Glutamatergic neuron (in vitro differentiated cells): ENCODE data around the gene STAT4. TPM values are rescaled to one million over a fixed set of nuclear protein-coding genes. Genes with fewer than 3 reads are reported as not detected.

ENCODE experiments used
- DNase-seq: peaks from one replicate; pipeline ENCODE4 v3.0.0; 2022
- H3K27ac Mint-ChIP-seq: one replicate; pipeline ENCODE4 v1.8.0; 2020; ENCODE audit warnings: mild to moderate bottlenecking, mixed read lengths, inconsistent platforms; ENCODE audit not compliant: unreplicated experiment
- H3K27me3 Mint-ChIP-seq: one replicate; pipeline ENCODE4 v1.8.0; 2020; ENCODE audit warnings: mild to moderate bottlenecking, moderate library complexity, mixed read lengths, inconsistent platforms; ENCODE audit not compliant: unreplicated experiment
- H3K36me3 Mint-ChIP-seq: one replicate; pipeline ENCODE4 v1.8.0; 2020; ENCODE audit warnings: mild to moderate bottlenecking, mixed read lengths, inconsistent platforms; ENCODE audit not compliant: unreplicated experiment
- H3K4me1 Mint-ChIP-seq: one replicate; pipeline ENCODE4 v1.8.0; 2020; ENCODE audit warnings: mild to moderate bottlenecking, low read depth, mixed read lengths, inconsistent platforms; ENCODE audit not compliant: unreplicated experiment
- H3K4me3 Mint-ChIP-seq: one replicate; pipeline ENCODE4 v1.8.0; 2020; ENCODE audit warnings: mild to moderate bottlenecking, mixed read lengths, inconsistent platforms; ENCODE audit not compliant: unreplicated experiment
- H3K9me3 Mint-ChIP-seq: one replicate; pipeline ENCODE4 v1.8.0; 2020; ENCODE audit warnings: mild to moderate bottlenecking, moderate library complexity, mixed read lengths, inconsistent platforms; ENCODE audit not compliant: unreplicated experiment
- total RNA-seq: library from RNA; stranded (reverse); fragmentation: NEBNext Ultra II Directional; extraction: Animal tissue kit (Norgen Biotek cat#: 25700); gene quantifications from one replicate; pipeline ENCODE4 v1.2.1, GENCODE V29; 2021; ENCODE audit not compliant: unreplicated experiment
- TF ChIP-seq, protein P1 (sequence below): fragments of 200-600 bp; sonication (generic); IDR thresholded peaks from one replicate; pipeline ENCODE4 v1.5.0; 2021; ENCODE audit not compliant: partially characterized antibody, unreplicated experiment

Gene STAT4
- total RNA-seq, 1 donor from 2014 or later, result 0.74 TPM

DNA sequence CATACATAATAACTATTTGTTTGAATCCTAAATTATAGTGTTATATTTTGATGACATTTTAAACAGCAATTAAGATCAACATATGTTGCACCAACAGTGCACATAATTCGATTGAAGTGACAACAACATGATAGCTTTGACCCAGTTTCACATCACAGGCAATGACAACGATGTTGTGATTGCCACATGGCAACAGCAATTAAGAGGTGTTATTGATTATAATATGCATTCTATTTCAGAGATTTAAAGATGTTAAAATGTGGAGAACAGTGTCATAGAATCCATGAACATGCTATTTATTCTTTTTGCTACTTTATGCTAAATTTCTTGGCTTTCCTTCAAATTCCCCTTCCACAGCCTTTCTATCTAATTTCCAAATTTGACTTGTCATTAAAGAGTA is 68.5 kb downstream of the STAT4 start:
- Mint-ChIP-seq H3K36me3 (no peaks in the 10 kb centered on the region), H3K4me1 (no peaks in the 10 kb centered on the region), H3K27ac (no peak overlapping the region), H3K27me3 (no peaks in the 10 kb centered on the region), H3K4me3 (no peak overlapping the region), H3K9me3 (no peaks in the 10 kb centered on the region)
- no peak for DNase-seq
- TF ChIP-seq, protein P1, sequence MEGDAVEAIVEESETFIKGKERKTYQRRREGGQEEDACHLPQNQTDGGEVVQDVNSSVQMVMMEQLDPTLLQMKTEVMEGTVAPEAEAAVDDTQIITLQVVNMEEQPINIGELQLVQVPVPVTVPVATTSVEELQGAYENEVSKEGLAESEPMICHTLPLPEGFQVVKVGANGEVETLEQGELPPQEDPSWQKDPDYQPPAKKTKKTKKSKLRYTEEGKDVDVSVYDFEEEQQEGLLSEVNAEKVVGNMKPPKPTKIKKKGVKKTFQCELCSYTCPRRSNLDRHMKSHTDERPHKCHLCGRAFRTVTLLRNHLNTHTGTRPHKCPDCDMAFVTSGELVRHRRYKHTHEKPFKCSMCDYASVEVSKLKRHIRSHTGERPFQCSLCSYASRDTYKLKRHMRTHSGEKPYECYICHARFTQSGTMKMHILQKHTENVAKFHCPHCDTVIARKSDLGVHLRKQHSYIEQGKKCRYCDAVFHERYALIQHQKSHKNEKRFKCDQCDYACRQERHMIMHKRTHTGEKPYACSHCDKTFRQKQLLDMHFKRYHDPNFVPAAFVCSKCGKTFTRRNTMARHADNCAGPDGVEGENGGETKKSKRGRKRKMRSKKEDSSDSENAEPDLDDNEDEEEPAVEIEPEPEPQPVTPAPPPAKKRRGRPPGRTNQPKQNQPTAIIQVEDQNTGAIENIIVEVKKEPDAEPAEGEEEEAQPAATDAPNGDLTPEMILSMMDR, result no peak

DNA sequence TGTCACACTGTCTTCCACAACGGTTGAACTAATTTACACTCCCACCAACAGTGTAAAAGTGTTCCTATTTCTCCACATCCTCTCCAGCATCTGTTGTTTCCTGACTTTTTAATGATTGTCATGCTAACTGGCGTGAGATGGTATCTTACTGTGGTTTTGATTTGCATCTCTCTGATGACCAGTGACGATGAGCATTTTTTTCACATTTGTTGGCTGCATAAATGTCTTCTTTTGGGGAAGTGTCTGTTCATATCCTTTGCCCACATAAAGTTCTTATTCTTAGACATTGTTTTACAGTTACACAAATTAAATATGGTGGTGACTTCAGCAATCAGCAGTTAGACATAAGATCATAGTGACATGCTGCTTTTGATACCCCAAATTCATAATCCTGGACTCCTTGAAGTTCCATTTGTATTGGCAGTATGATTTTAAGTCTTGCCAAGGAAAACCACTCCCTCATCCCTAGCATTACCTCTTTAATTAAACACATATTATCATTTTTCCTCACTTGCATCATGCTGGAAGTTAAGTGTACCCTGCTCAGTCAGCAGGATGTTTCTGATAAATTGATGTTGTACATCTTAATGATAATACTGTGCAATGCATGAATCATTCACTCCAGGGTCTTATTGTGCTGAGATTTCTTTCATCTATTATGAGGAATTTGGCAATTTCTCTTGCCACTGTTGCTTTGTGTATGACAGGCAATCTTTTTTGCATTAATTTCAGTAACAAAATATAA is 69.2 kb downstream of the STAT4 start:
- Mint-ChIP-seq H3K4me1 (no peaks in the 10 kb centered on the region), H3K27ac (no peak overlapping the region), H3K9me3 (no peaks in the 10 kb centered on the region), H3K4me3 (no peak overlapping the region), H3K36me3 (no peaks in the 10 kb centered on the region), H3K27me3 (no peaks in the 10 kb centered on the region)
- DNase-seq, result no peak
- TF ChIP-seq, protein P1, result no peak

GRCh38 chr2:191078165-191078867 is 72.5 kb downstream of the STAT4 start:
- Mint-ChIP-seq H3K4me3 (no peak overlapping the region), H3K4me1 (no peaks in the 10 kb centered on the region), H3K27ac (no peak overlapping the region), H3K9me3 (no peaks in the 10 kb centered on the region), H3K36me3 (no peaks in the 10 kb centered on the region), H3K27me3 (no peaks in the 10 kb centered on the region)
- TF ChIP-seq, protein P1, result no peak
- DNase-seq, result no peak

GRCh38 chr2:191070276-191070675 is 80.5 kb downstream of the STAT4 start:
- no peaks in the 10 kb centered on the region for H3K9me3 Mint-ChIP-seq
- no peak overlapping the region for H3K4me3 Mint-ChIP-seq
- H3K4me1 Mint-ChIP-seq, result no peaks in the 10 kb centered on the region
- DNase-seq, result no peak
- H3K36me3 Mint-ChIP-seq, result no peaks in the 10 kb centered on the region
- H3K27ac Mint-ChIP-seq, result no peak overlapping the region
- H3K27me3 Mint-ChIP-seq, result no peaks in the 10 kb centered on the region
- TF ChIP-seq, protein P1, result no peak

- DNase-seq, result no peak
- TF ChIP-seq, protein P1, result no peak
- Mint-ChIP-seq H3K27ac (no peak overlapping the region), H3K4me1 (no peaks in the 10 kb centered on the region), H3K9me3 (no peaks in the 10 kb centered on the region), H3K36me3 (no peaks in the 10 kb centered on the region), H3K27me3 (no peaks in the 10 kb centered on the region), H3K4me3 (no peak overlapping the region)
Measured at GRCh38 chr2:191069606-191070005, 81.2 kb downstream of the STAT4 start.
